OCI-LY1 (cell line): ENCODE measurements around the gene AAGAB.

Source experiments
- H2AFZ ChIP-seq: fragments of 200-600 bp; sonication (generic), shearing (Covaris generic); 2 replicates; pipeline ENCODE4 v1.6.0; 2014; ENCODE audit warnings: antibody characterized with exemption, mild to moderate bottlenecking, low read length
- H3F3A ChIP-seq: fragments of 200-600 bp; sonication (generic), shearing (Covaris generic); 2 replicates; pipeline ENCODE4 v1.6.0; 2014; ENCODE audit warnings: mild to moderate bottlenecking, antibody characterized with exemption, low read length, moderate library complexity; ENCODE audit not compliant: insufficient read depth
- H3K27ac ChIP-seq: fragments of 200-600 bp; sonication (generic); 2 replicates; pipeline ENCODE4 v1.5.1; 2014; ENCODE audit warnings: low read length, mixed run types, mild to moderate bottlenecking, low read depth; ENCODE audit not compliant: poor library complexity, severe bottlenecking
- H3K27me3 ChIP-seq: fragments of 200-600 bp; sonication (generic); 2 replicates; pipeline ENCODE4 v1.6.0; 2014; ENCODE audit warnings: antibody characterized with exemption, mild to moderate bottlenecking, low read length, moderate library complexity; ENCODE audit not compliant: insufficient read depth
- H3K36me3 ChIP-seq: fragments of 200-600 bp; sonication (generic); 2 replicates; pipeline ENCODE4 v1.6.1; 2014; ENCODE audit warnings: mild to moderate bottlenecking, antibody characterized with exemption, low read length, moderate library complexity, mixed read lengths; ENCODE audit not compliant: insufficient read depth
- H3K4me1 ChIP-seq: fragments of 200-600 bp; sonication (generic); 2 replicates; pipeline ENCODE4 v1.5.1; 2014; ENCODE audit warnings: mild to moderate bottlenecking, low read length, moderate library complexity; ENCODE audit not compliant: insufficient read depth, severe bottlenecking
- H3K4me2 ChIP-seq: fragments of 200-600 bp; sonication (generic), shearing (Covaris generic); 2 replicates; pipeline ENCODE4 v1.6.1; 2014; ENCODE audit warnings: low read length
- H3K4me3 ChIP-seq: fragments of 200-600 bp; sonication (generic); 2 replicates; pipeline ENCODE4 v1.5.1; 2014; ENCODE audit warnings: low read length, low read depth, mild to moderate bottlenecking, mixed read lengths; ENCODE audit not compliant: poor library complexity, severe bottlenecking
- H3K79me2 ChIP-seq: fragments of 200-600 bp; shearing (Covaris generic); 2 replicates; pipeline ENCODE4 v1.6.1; 2016; ENCODE audit warnings: mixed run types, low read length, mixed read lengths; ENCODE audit not compliant: insufficient read depth
- H3K9ac ChIP-seq: fragments of 200-600 bp; sonication (generic), shearing (Covaris generic); 2 replicates; pipeline ENCODE4 v1.6.1; 2014; ENCODE audit warnings: mild to moderate bottlenecking, low read length, mixed read lengths
- H3K9me2 ChIP-seq: fragments of 200-600 bp; sonication (generic), shearing (Covaris generic); 2 replicates; pipeline ENCODE4 v1.6.1; 2014; ENCODE audit warnings: low read depth, mild to moderate bottlenecking, low read length, mixed read lengths
- H3K9me3 ChIP-seq: fragments of 200-600 bp; shearing (Covaris generic); 2 replicates; pipeline ENCODE4 v1.6.1; 2014; ENCODE audit warnings: low read length, mixed read lengths
- H4K20me1 ChIP-seq: fragments of 200-600 bp; sonication (generic), shearing (Covaris generic); 2 replicates; pipeline ENCODE4 v1.6.0; 2016; ENCODE audit warnings: mild to moderate bottlenecking, low read length; ENCODE audit not compliant: insufficient read depth
- CTCF ChIP-seq: fragments of 200-600 bp; sonication (generic), shearing (Covaris generic); IDR thresholded peaks from 2 replicates; pipeline ENCODE4 v1.5.1; 2017; ENCODE audit warnings: mild to moderate bottlenecking, antibody characterized with exemption, low read length, moderate library complexity, mixed read lengths
- EZH2 ChIP-seq: fragments of 200-600 bp; sonication (generic), shearing (Covaris generic); IDR thresholded peaks from 2 replicates; pipeline ENCODE4 v1.8.0; 2017; ENCODE audit warnings: borderline replicate concordance, mixed run types, mild to moderate bottlenecking, antibody characterized with exemption, low read length, moderate library complexity, mixed read lengths

Gene AAGAB

GRCh38 chr15:67168694-67169093, 85.8 kb downstream of the AAGAB start:
- Histone ChIP-seq H3K9me3 (no peaks in the 10 kb centered on the region), H3K9me2 (no peaks in the 10 kb centered on the region), H2AFZ (no peak overlapping the region), H3K27me3 (no peaks in the 10 kb centered on the region), H3K27ac (no peak overlapping the region), H3K4me3 (no peak overlapping the region), H3K4me1 (peaks cover 3% of the 10 kb centered on the region), H3K36me3 (peaks cover 83% of the 10 kb centered on the region), H3F3A (no peaks in the 10 kb centered on the region), H3K9ac (no peak overlapping the region), H3K4me2 (no peak overlapping the region), H3K79me2 (no peaks in the 10 kb centered on the region), H4K20me1 (no peaks in the 10 kb centered on the region)
- no peak for TF ChIP-seq CTCF
- no peak for TF ChIP-seq EZH2

GRCh38 chr15:67167091-67167490, 87.4 kb downstream of the AAGAB start:
- no peak overlapping the region for H3K27ac ChIP-seq
- no peak overlapping the region for H3K9ac ChIP-seq
- no peaks in the 10 kb centered on the region for H3K27me3 ChIP-seq
- H3K9me3 ChIP-seq: no peaks in the 10 kb centered on the region
- no peak overlapping the region for H3K4me2 ChIP-seq
- H3K4me3 ChIP-seq: no peak overlapping the region
- no peaks in the 10 kb centered on the region for H3K9me2 ChIP-seq
- H3F3A ChIP-seq: no peaks in the 10 kb centered on the region
- H3K79me2 ChIP-seq: no peaks in the 10 kb centered on the region; the same call in 1 of the 2 replicates
- H4K20me1 ChIP-seq: no peaks in the 10 kb centered on the region
- H3K36me3 ChIP-seq: peaks cover 75% of the 10 kb centered on the region
- H3K4me1 ChIP-seq: peaks cover 9% of the 10 kb centered on the region
- no peak overlapping the region for H2AFZ ChIP-seq
- TF ChIP-seq EZH2: no peak
- TF ChIP-seq CTCF: no peak

- H2AFZ ChIP-seq: no peak overlapping the region
- H3K4me2 ChIP-seq: no peak overlapping the region
- H3K4me1 ChIP-seq: peaks cover 14% of the 10 kb centered on the region
- H3K4me3 ChIP-seq: no peak overlapping the region
- H3K9ac ChIP-seq: no peak overlapping the region
- no peak overlapping the region for H3K27ac ChIP-seq
- TF ChIP-seq CTCF (no peak), EZH2 (no peak)
- no peaks in the 10 kb centered on the region for H3K27me3 ChIP-seq
- H3K36me3 ChIP-seq: peaks cover 70% of the 10 kb centered on the region
- H3F3A ChIP-seq: no peaks in the 10 kb centered on the region
- no peaks in the 10 kb centered on the region for H3K9me3 ChIP-seq
- H4K20me1 ChIP-seq: no peaks in the 10 kb centered on the region
- no peaks in the 10 kb centered on the region for H3K9me2 ChIP-seq
- no peaks in the 10 kb centered on the region; the same call in 1 of the 2 replicates for H3K79me2 ChIP-seq
Observed at GRCh38 chr15:67166280-67167009, 88.0 kb downstream of the AAGAB start.
